Measurements from ENCODE around the gene STK11.

- TF ChIP-seq POLR2A (IDR thresholded peaks at IDR 0.05) (no peak), POLR2AphosphoS5 (IDR thresholded peaks at IDR 0.05) (peak; percentile 61 to 82 (median 68)), CTCF (IDR thresholded peaks at IDR 0.05 in 8 of 11, conservative IDR thresholded peaks at IDR 0.05 in 3 of 11) (peak; percentile 34 to 88 (median 76))
Measured at GRCh38 chr19:1220976-1221903, 15.7 kb downstream of the STK11 start.
